ENCODE results near the gene RUFY1. TPM values are rescaled to one million over a fixed set of nuclear protein-coding genes. Genes with fewer than 3 reads are reported as not detected.
"Not testable (repeated sequence)": the region's sequence is repeated elsewhere in the genome, so short reads cannot be mapped to it uniquely, and the experiment has no call there.

Gene RUFY1
- total and polyA plus RNA-seq, 2 donors (not counting 3 experiments of a cell fraction or from before 2014, with no cell fraction given) = 25.6 to 44.9 TPM

DNA sequence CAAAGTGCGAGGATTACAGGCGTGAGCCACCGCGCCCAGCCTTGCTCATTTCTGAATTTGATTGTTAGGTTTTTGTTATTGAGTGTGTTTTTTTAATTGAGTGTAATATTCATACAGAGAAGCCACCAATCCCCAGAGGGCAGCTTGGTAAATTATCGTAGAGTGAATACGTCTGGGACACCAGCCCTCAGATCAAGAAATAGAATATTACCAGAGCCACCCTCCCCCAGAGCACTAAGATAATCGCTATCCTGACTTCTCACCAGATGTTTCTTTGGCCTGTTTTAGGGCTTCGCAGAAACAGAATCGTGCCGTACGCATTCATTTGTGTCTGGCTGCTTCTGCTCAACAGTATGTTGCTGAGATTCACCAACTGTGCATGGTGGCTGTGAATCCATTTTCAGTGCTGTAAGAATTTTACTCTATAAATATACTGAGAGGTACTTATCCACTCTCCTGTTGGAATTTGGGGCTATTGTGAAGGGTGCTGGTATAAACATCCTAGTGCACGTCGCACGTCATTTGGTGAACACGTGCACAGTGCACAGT lies 37.8 kb upstream of the RUFY1 start:
- no peak for TF ChIP-seq MAX (IDR thresholded peaks at IDR 0.05; ENCODE audit: insufficient read depth, insufficient read length)
- TF ChIP-seq CTCF (IDR thresholded peaks at IDR 0.05; ENCODE audit: extremely low read depth in 1 of 2, insufficient read depth in 1 of 2, low read depth in 1 of 2, low read length in 2 of 2) = no peak
- no TSS peak for BruUV-seq (replicated peaks)
- POLR2A ChIA-PET = no interaction called here
- Histone ChIP-seq H3K9me3 (replicated peaks; ENCODE audit: control insufficient read depth, insufficient read depth, low read length) (no peaks in the 10 kb centered on the region), H4K20me1 (replicated peaks; ENCODE audit: control insufficient read depth, extremely low read depth, insufficient read depth, low read length) (no peaks in the 10 kb centered on the region), H3K4me2 (ENCODE audit: insufficient read depth, low read length) (no peak overlapping the region), H3K79me2 (ENCODE audit: control insufficient read depth, insufficient read depth, low read length) (no peaks in the 10 kb centered on the region), H3K9ac (replicated peaks; ENCODE audit: extremely low read depth, insufficient read depth, low read length) (no peak overlapping the region), H3K36me3 (ENCODE audit: control insufficient read depth in 2 of 2, extremely low read depth in 1 of 2, insufficient read depth in 2 of 2, low read length in 2 of 2) (no peaks in the 10 kb centered on the region), H3K9me1 (replicated peaks; ENCODE audit: control insufficient read depth, extremely low read depth, insufficient read depth, low read length) (no peaks in the 10 kb centered on the region), H3K27ac (ENCODE audit: insufficient read depth, low read depth, low read length) (no peak overlapping the region), H3K27me3 (ENCODE audit: control insufficient read depth in 2 of 2, insufficient read depth in 2 of 2, low read length in 2 of 2) (no peaks in the 10 kb centered on the region), H3K4me1 (ENCODE audit: control insufficient read depth, extremely low read depth, insufficient read depth, low read length) (no peaks in the 10 kb centered on the region), H3K4me3 (replicated peaks in 1 of 3; ENCODE audit: insufficient read depth in 1 of 3, low read depth in 1 of 3, low read length in 3 of 3) (no peak overlapping the region), H2AFZ (ENCODE audit: low read depth, low read length) (no peak overlapping the region)
- FAIRE-seq (no peak), DNase-seq (ENCODE audit: low read depth, low spot score) (no peak)
- CTCF ChIA-PET = no interaction called here
- dilution Hi-C loops (cut with MboI; ENCODE audit: extremely low pct_ligation_motif_present, low sequenced_read_pairs) (no loop called here), intact Hi-C loops (cut with micrococcal nuclease) (no loop called here)

DNA sequence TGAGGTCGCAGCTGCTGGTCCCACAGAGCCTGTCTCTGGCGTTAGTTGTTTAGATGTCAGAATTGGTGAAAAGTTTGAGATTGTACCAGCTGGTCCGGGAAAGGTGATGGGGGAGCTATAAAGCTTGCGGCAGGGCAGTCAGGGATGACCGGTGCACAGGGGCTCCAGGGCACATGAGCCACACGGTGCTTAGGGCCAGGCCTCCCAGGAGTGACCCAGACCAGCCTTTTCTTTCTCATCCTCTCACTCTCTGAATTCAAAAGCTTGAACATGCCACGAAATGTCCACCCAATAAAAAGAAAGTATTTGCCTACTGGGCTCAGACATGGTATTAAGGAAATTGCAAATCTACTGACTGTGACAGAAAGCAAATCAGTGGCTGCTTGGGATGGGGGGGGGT lies 34.9 kb upstream of the RUFY1 start:
- H4K20me1 ChIP-seq (replicated peaks; ENCODE audit: control insufficient read depth, extremely low read depth, insufficient read depth, low read length); intact Hi-C loops (cut with micrococcal nuclease); H3K4me2 ChIP-seq (ENCODE audit: insufficient read depth, low read length); dilution Hi-C loops (cut with MboI; ENCODE audit: extremely low pct_ligation_motif_present, low sequenced_read_pairs); H3K27ac ChIP-seq (ENCODE audit: insufficient read depth, low read depth, low read length); H2AFZ ChIP-seq (ENCODE audit: low read depth, low read length); CTCF ChIA-PET; DNase-seq (ENCODE audit: low read depth, low spot score); H3K4me1 ChIP-seq (ENCODE audit: control insufficient read depth, extremely low read depth, insufficient read depth, low read length); H3K9ac ChIP-seq (replicated peaks; ENCODE audit: extremely low read depth, insufficient read depth, low read length); H3K9me3 ChIP-seq (replicated peaks; ENCODE audit: control insufficient read depth, insufficient read depth, low read length); POLR2A ChIA-PET; H3K36me3 ChIP-seq (ENCODE audit: control insufficient read depth in 2 of 2, extremely low read depth in 1 of 2, insufficient read depth in 2 of 2, low read length in 2 of 2); H3K27me3 ChIP-seq (ENCODE audit: control insufficient read depth in 2 of 2, insufficient read depth in 2 of 2, low read length in 2 of 2); FAIRE-seq; H3K4me3 ChIP-seq (replicated peaks in 1 of 3; ENCODE audit: insufficient read depth in 1 of 3, low read depth in 1 of 3, low read length in 3 of 3); H3K79me2 ChIP-seq (ENCODE audit: control insufficient read depth, insufficient read depth, low read length); BruUV-seq (replicated peaks); H3K9me1 ChIP-seq (replicated peaks; ENCODE audit: control insufficient read depth, extremely low read depth, insufficient read depth, low read length): not testable (repeated sequence)

All from endothelial cell of umbilical vein (primary cell).